Stimulated activated CD4-positive, alpha-beta T cell treated with anti-CD3 and anti-CD28 coated beads, TNF-alpha, amount 100 ng/mL, for 4 hours (primary cell): ENCODE data around the gene PUM1.

ENCODE experiments used
- DNase-seq, 3 experiments: peaks; one replicate each; pipeline ENCODE4 v3.0.0-alpha.2; 2020; ENCODE audit warnings: low read depth in 3 of 3

The PUM1 gene

GRCh38 chr1:30894508-30894973, 171.0 kb downstream of the PUM1 start:
- DNase-seq: no peak

- no peak for DNase-seq
These were observed 171.6 kb downstream of the PUM1 start for GRCh38 chr1:30893776-30894507.

- no peak for DNase-seq
These were observed 172.8 kb downstream of the PUM1 start for GRCh38 chr1:30892671-30893073.

- no peak for DNase-seq
These were observed 174.3 kb downstream of the PUM1 start for GRCh38 chr1:30891227-30891552.

- DNase-seq: no peak
These were observed 174.9 kb downstream of the PUM1 start for GRCh38 chr1:30890502-30891226.

GRCh38 chr1:30889511-30889910, 176.0 kb downstream of the PUM1 start:
- DNase-seq: no peak

GRCh38 chr1:30888975-30889374, 176.5 kb downstream of the PUM1 start:
- no peak for DNase-seq

GRCh38 chr1:30888391-30888790, 177.1 kb downstream of the PUM1 start:
- DNase-seq: no peak

GRCh38 chr1:30887485-30888315, 177.8 kb downstream of the PUM1 start:
- no peak for DNase-seq

GRCh38 chr1:30886710-30887428, 178.6 kb downstream of the PUM1 start:
- no peak for DNase-seq

- no peak for DNase-seq
These were observed 179.7 kb downstream of the PUM1 start for GRCh38 chr1:30885570-30886522.

- no peak for DNase-seq
These were observed 180.8 kb downstream of the PUM1 start for GRCh38 chr1:30884723-30885122.

GRCh38 chr1:30883389-30884172, 181.9 kb downstream of the PUM1 start:
- no peak for DNase-seq

- no peak for DNase-seq
These were observed 182.7 kb downstream of the PUM1 start for GRCh38 chr1:30882678-30883388.
